H9 (cell line): ENCODE results near the gene SPOCD1. TPM values are rescaled to one million over a fixed set of nuclear protein-coding genes. Genes with fewer than 3 reads are reported as not detected.

Source experiments
- DNase-seq: peaks from one replicate; pipeline ENCODE4 v3.0.0-alpha.2; 2017
- H2AFZ ChIP-seq: one replicate; pipeline ENCODE4 v1.6.1; 2013; ENCODE audit warnings: mild to moderate bottlenecking, low read length, control low read depth, moderate library complexity
- H2AK5ac ChIP-seq: 2 replicates; pipeline ENCODE4 v1.6.1; 2013; ENCODE audit warnings: low read length, control low read depth, mixed read lengths; ENCODE audit not compliant: insufficient read length
- H2BK120ac ChIP-seq: one replicate; pipeline ENCODE4 v1.6.1; 2013; ENCODE audit warnings: low read depth, mild to moderate bottlenecking, low read length, control low read depth, inconsistent platforms; ENCODE audit not compliant: poor library complexity, severe bottlenecking
- H2BK12ac ChIP-seq: 2 replicates; pipeline ENCODE4 v1.6.1; 2013; ENCODE audit warnings: low read length, control low read depth, mixed read lengths, low read depth; ENCODE audit not compliant: insufficient read length
- H2BK15ac ChIP-seq: 2 replicates; pipeline ENCODE4 v1.6.1; 2013; ENCODE audit warnings: low read depth, low read length, control low read depth
- H2BK20ac ChIP-seq: one replicate; pipeline ENCODE4 v1.6.1; 2013; ENCODE audit warnings: low read depth, mild to moderate bottlenecking, low read length, control low read depth, inconsistent platforms; ENCODE audit not compliant: poor library complexity, severe bottlenecking
- H2BK5ac ChIP-seq: 2 replicates; pipeline ENCODE4 v1.6.1; 2013; ENCODE audit warnings: low read length, control low read depth, mixed read lengths; ENCODE audit not compliant: insufficient read length
- H3K14ac ChIP-seq: 2 replicates; pipeline ENCODE4 v1.6.1; 2013; ENCODE audit warnings: low read length, control low read depth; ENCODE audit not compliant: insufficient read depth
- H3K18ac ChIP-seq: 2 replicates; pipeline ENCODE4 v1.6.1; 2013; ENCODE audit warnings: low read depth, mild to moderate bottlenecking, mixed read lengths, low read length, control low read depth; ENCODE audit not compliant: insufficient read length
- H3K23ac ChIP-seq: 2 replicates; pipeline ENCODE4 v1.6.1; 2013; ENCODE audit warnings: low read length, control low read depth, mixed read lengths, low read depth; ENCODE audit not compliant: insufficient read length
- H3K23me2 ChIP-seq: 2 replicates; pipeline ENCODE4 v1.6.1; 2013; ENCODE audit warnings: low read depth, mild to moderate bottlenecking, mixed read lengths, low read length, control low read depth; ENCODE audit not compliant: insufficient read length, poor library complexity, severe bottlenecking
- H3K27ac ChIP-seq: 2 replicates; pipeline ENCODE4 v1.5.1; 2013; ENCODE audit warnings: low read length, control low read depth, mixed read lengths, low read depth; ENCODE audit not compliant: insufficient read length
- H3K27me3 ChIP-seq: 2 replicates; pipeline ENCODE4 v1.6.1; 2013; ENCODE audit warnings: low read length, control low read depth, inconsistent platforms; ENCODE audit not compliant: insufficient read depth
- H3K4ac ChIP-seq: 2 replicates; pipeline ENCODE4 v1.6.1; 2013; ENCODE audit warnings: low read depth, mild to moderate bottlenecking, control low read depth, inconsistent platforms, low read length, moderate library complexity
- H3K4me1 ChIP-seq: 2 replicates; pipeline ENCODE4 v1.6.1; 2013; ENCODE audit warnings: low read length, control low read depth, inconsistent platforms; ENCODE audit not compliant: insufficient read depth
- H3K4me2 ChIP-seq: 2 replicates; pipeline ENCODE4 v1.6.1; 2013; ENCODE audit warnings: low read length, control low read depth, mixed read lengths; ENCODE audit not compliant: insufficient read length, insufficient read depth
- H3K56ac ChIP-seq: 2 replicates; pipeline ENCODE4 v1.6.1; 2013; ENCODE audit warnings: low read depth, mild to moderate bottlenecking, mixed read lengths, low read length, control low read depth; ENCODE audit not compliant: insufficient read length
- H3K79me1 ChIP-seq: 2 replicates; pipeline ENCODE4 v1.6.1; 2013; ENCODE audit warnings: low read depth, mild to moderate bottlenecking, moderate library complexity, low read length, control low read depth, inconsistent platforms; ENCODE audit not compliant: insufficient read depth, poor library complexity, severe bottlenecking
- H3K79me2 ChIP-seq: 2 replicates; pipeline ENCODE4 v1.6.1; 2013; ENCODE audit warnings: low read length, control low read depth, inconsistent platforms; ENCODE audit not compliant: insufficient read depth
- H3K9ac ChIP-seq: 2 replicates; pipeline ENCODE4 v1.6.1; 2013; ENCODE audit warnings: low read length, control low read depth, mixed read lengths; ENCODE audit not compliant: insufficient read length; ENCODE audit errors: extremely low read depth
- H3K9me3 ChIP-seq: one replicate; pipeline ENCODE4 v1.6.1; 2013; ENCODE audit warnings: low read depth, low read length, inconsistent platforms; ENCODE audit not compliant: control insufficient read depth
- H3T11ph ChIP-seq: one replicate; pipeline ENCODE4 v1.6.1; 2013; ENCODE audit warnings: mild to moderate bottlenecking, low read length, control low read depth, inconsistent platforms
- H4K20me1 ChIP-seq: one replicate; pipeline ENCODE4 v1.6.1; 2013; ENCODE audit not compliant: control insufficient read depth, insufficient read length, insufficient read depth
- H4K5ac ChIP-seq: 2 replicates; pipeline ENCODE4 v1.6.1; 2013; ENCODE audit warnings: low read depth, mild to moderate bottlenecking, mixed read lengths, low read length, control low read depth; ENCODE audit not compliant: insufficient read length
- H4K8ac ChIP-seq: replicated peaks from 2 replicates; pipeline ENCODE4 v1.6.1; 2013; ENCODE audit warnings: low read length, control low read depth, mixed read lengths, low read depth; ENCODE audit not compliant: insufficient read length
- H4K91ac ChIP-seq: 2 replicates; pipeline ENCODE4 v1.6.1; 2013; ENCODE audit warnings: low read depth, mild to moderate bottlenecking, moderate library complexity, mixed read lengths, low read length, control low read depth; ENCODE audit not compliant: insufficient read length
- H3K27ac Mint-ChIP-seq, 3 experiments: 2 replicates in 2 of 3; 3 replicates in 1 of 3; pipeline ENCODE4 v1.8.0; 2020 to 2021; ENCODE audit warnings: mixed read lengths in 3 of 3, mild to moderate bottlenecking in 1 of 3, moderate library complexity in 1 of 3
- H3K27me3 Mint-ChIP-seq: 2 replicates; pipeline ENCODE4 v1.8.0; 2021; ENCODE audit warnings: low read depth, mild to moderate bottlenecking, moderate library complexity, mixed read lengths
- H3K36me3 Mint-ChIP-seq, 3 experiments: 2 replicates in 2 of 3; 3 replicates in 1 of 3; pipeline ENCODE4 v1.8.0; 2020 to 2021; ENCODE audit warnings: low read depth in 3 of 3, mixed read lengths in 3 of 3; ENCODE audit not compliant: insufficient read depth in 1 of 3
- H3K4me1 Mint-ChIP-seq, 2 experiments: 2 replicates each; pipeline ENCODE4 v1.8.0; 2020; ENCODE audit warnings: mixed read lengths in 2 of 2
- H3K4me3 Mint-ChIP-seq, 2 experiments: 2 replicates in 1 of 2; 3 replicates in 1 of 2; pipeline ENCODE4 v1.8.0; 2020 to 2021; ENCODE audit warnings: mild to moderate bottlenecking in 2 of 2, mixed read lengths in 2 of 2, moderate library complexity in 1 of 2
- H3K9me3 Mint-ChIP-seq, 2 experiments: 2 replicates in 1 of 2; 3 replicates in 1 of 2; pipeline ENCODE4 v1.8.0; 2020; ENCODE audit warnings: mild to moderate bottlenecking in 2 of 2, mixed read lengths in 2 of 2, moderate library complexity in 1 of 2
- CTCF ChIP-seq: fragments of 200-600 bp; sonication (generic); conservative IDR thresholded peaks from 3 replicates; pipeline ENCODE4 v1.8.0; 2021; ENCODE audit warnings: antibody characterized with exemption, mild to moderate bottlenecking
- WGBS: extraction: QIAGEN DNeasy Blood & Tissue Kit; methylation state at CpG from one replicate; pipeline ENCODE4 v1.1.7; 2013; ENCODE audit warnings: missing lambda C conversion rate, low lambda C conversion rate, mixed read lengths; ENCODE audit not compliant: insufficient read length; ENCODE audit errors: extremely low coverage; 5-methylcytosine and 5-hydroxymethylcytosine counted together
- total RNA-seq: library from RNA; stranded (reverse); gene quantifications from 2 replicates; pipeline ENCODE4 v1.2.1, GENCODE V29; 2021

The SPOCD1 gene
- total RNA-seq, 1 experiment from 2014 or later = 1.5 TPM

DNA sequence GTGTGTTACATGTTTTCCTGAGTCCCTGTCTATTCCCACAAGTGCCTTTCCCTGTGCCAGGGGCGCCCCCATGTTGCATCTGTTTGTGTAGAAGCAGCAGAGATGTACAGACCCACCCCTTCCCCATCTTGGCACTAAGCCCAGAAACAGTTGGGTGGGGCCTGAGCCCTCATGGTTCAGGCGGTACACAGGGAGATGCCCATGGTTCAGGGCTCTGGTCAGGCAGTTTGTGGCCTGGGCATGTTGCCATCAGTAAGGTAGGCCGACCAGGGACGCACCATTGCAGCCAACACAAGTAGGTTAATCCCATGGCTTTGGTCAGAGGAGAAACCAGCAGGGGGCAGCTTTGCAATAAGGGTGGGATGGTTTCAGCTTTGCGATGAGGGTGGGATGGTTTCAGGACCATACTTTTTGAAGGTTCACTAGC lies 50.8 kb downstream of the SPOCD1 start:
- peak overlapping the region; percentile 36 for H3K4me2 ChIP-seq
- peaks cover 2% of the 10 kb centered on the region; the same call in 1 of the 2 replicates for H3K4me1 ChIP-seq
- peak; percentile 37; the same call in 2 of the 3 replicates for TF ChIP-seq CTCF
- no peak overlapping the region for H4K91ac ChIP-seq
- no peak overlapping the region for H2AK5ac ChIP-seq
- no peak overlapping the region for H2BK15ac ChIP-seq
- H3K79me1 ChIP-seq = no peaks in the 10 kb centered on the region
- Mint-ChIP-seq H3K27me3 (peaks cover 61% of the 10 kb centered on the region), H3K4me1 (peaks cover 50 to 66% of the 10 kb centered on the region in 2 experiments), H3K9me3 (no peaks in the 10 kb centered on the region; a peak in 2 of 5 replicates), H3K4me3 (peak overlapping the region; percentile 26 to 81; a peak in 4 of 5 replicates), H3K27ac (no peak overlapping the region; a peak in 1 of 7 replicates), H3K36me3 (no peaks in the 10 kb centered on the region)
- H2BK5ac ChIP-seq = no peak overlapping the region
- H3K79me2 ChIP-seq = no peaks in the 10 kb centered on the region
- no peaks in the 10 kb centered on the region for H4K20me1 ChIP-seq
- H3K23me2 ChIP-seq = peaks cover 10% of the 10 kb centered on the region
- H2BK20ac ChIP-seq = no peak overlapping the region
- H3K18ac ChIP-seq = no peak overlapping the region
- H2AFZ ChIP-seq = no peak overlapping the region
- H3K9me3 ChIP-seq = no peaks in the 10 kb centered on the region
- no peak overlapping the region for H3K56ac ChIP-seq
- H3T11ph ChIP-seq = no peak overlapping the region
- H4K5ac ChIP-seq = no peak overlapping the region
- DNase-seq = no peak
- no peak overlapping the region for H2BK120ac ChIP-seq
- peaks cover 2% of the 10 kb centered on the region; the same call in 1 of the 2 replicates for H3K27me3 ChIP-seq
- H3K27ac ChIP-seq = no peak overlapping the region
- no peak overlapping the region for H3K14ac ChIP-seq
- H3K23ac ChIP-seq = no peak overlapping the region
- no peak overlapping the region for H3K9ac ChIP-seq
- H4K8ac ChIP-seq = no peak overlapping the region
- no peak overlapping the region for H3K4ac ChIP-seq
- no CpG with 5 or more reads among the region's 5 CpGs for WGBS
- H2BK12ac ChIP-seq = no peak overlapping the region
